CD14-positive monocyte (primary cell): ENCODE measurements around the gene TMEM101. TPM values are rescaled to one million over a fixed set of nuclear protein-coding genes. Genes with fewer than 3 reads are reported as not detected.
"Not testable (repeated sequence)": the region's sequence is repeated elsewhere in the genome, so short reads cannot be mapped to it uniquely, and the experiment has no call there.

ENCODE experiments used
- DNase-seq, 3 donors: peaks; one replicate each; pipeline ENCODE4 v3.0.0-alpha.2; 2011 to 2022
- H2AFZ ChIP-seq: 2 replicates; pipeline ENCODE4 v1.6.0; 2012; ENCODE audit warnings: mild to moderate bottlenecking, low read depth, low read length, inconsistent platforms; ENCODE audit not compliant: insufficient read depth, poor library complexity, severe bottlenecking
- H3K27ac ChIP-seq, 2 donors: 1 replicate in 1 of 2; 2 replicates in 1 of 2; pipeline ENCODE4 v1.5.1; 2012 to 2013; ENCODE audit warnings: low read length in 2 of 2, control low read depth in 1 of 2, inconsistent platforms in 1 of 2, low read depth in 1 of 2, mild to moderate bottlenecking in 1 of 2
- H3K27me3 ChIP-seq, 2 donors: one replicate each; pipeline versions ENCODE4 v1.6.0 to v1.6.1; 2011 to 2013; ENCODE audit warnings: low read length in 2 of 2; ENCODE audit not compliant: control insufficient read depth in 2 of 2, insufficient read depth in 2 of 2
- H3K36me3 ChIP-seq, 2 donors: replicated peaks in 1 of 2; 1 replicate in 1 of 2; 2 replicates in 1 of 2; pipeline versions ENCODE4 v1.5.1 to v1.6.1; 2012 to 2013; ENCODE audit warnings: low read length in 2 of 2, control low read depth in 1 of 2, inconsistent platforms in 1 of 2, mild to moderate bottlenecking in 1 of 2; ENCODE audit not compliant: insufficient read depth in 2 of 2, control insufficient read depth in 1 of 2
- H3K4me1 ChIP-seq, 2 donors: 1 replicate in 1 of 2; 2 replicates in 1 of 2; pipeline versions ENCODE4 v1.5.1 to v1.6.1; 2012 to 2013; ENCODE audit warnings: low read length in 2 of 2, control low read depth in 1 of 2, inconsistent platforms in 1 of 2, mild to moderate bottlenecking in 1 of 2, moderate library complexity in 1 of 2; ENCODE audit not compliant: insufficient read depth in 2 of 2, control insufficient read depth in 1 of 2
- H3K4me2 ChIP-seq: replicated peaks from 2 replicates; pipeline ENCODE3; 2012; ENCODE audit warnings: low read length, moderate library complexity, mild to moderate bottlenecking; ENCODE audit not compliant: poor library complexity, severe bottlenecking; ENCODE audit errors: extremely low read depth
- H3K4me3 ChIP-seq, 3 experiments: fragments of 200-600 bp in 1 of 3; sonication (generic) in 1 of 3; replicated peaks in 1 of 3; 1 replicate in 2 of 3; 2 replicates in 1 of 3; pipeline ENCODE4 v1.5.1; 2011 to 2013; ENCODE audit warnings: low read length in 3 of 3, mild to moderate bottlenecking in 3 of 3, control low read depth in 2 of 3, low read depth in 2 of 3, inconsistent platforms in 1 of 3, moderate library complexity in 1 of 3
- H3K79me2 ChIP-seq: 2 replicates; pipeline ENCODE4 v1.6.0; 2012; ENCODE audit warnings: mild to moderate bottlenecking, control low read depth, inconsistent platforms, low read length, moderate library complexity; ENCODE audit not compliant: insufficient read depth
- H3K9ac ChIP-seq: 2 replicates; pipeline ENCODE4 v1.6.0; 2017; ENCODE audit warnings: low read length, mild to moderate bottlenecking; ENCODE audit not compliant: insufficient read depth, poor library complexity, severe bottlenecking
- H3K9me3 ChIP-seq, 2 donors: replicated peaks in 1 of 2; 1 replicate in 1 of 2; 2 replicates in 1 of 2; pipeline versions ENCODE4 v1.5.1 to v1.6.1; 2012 to 2013; ENCODE audit warnings: low read length in 2 of 2, control low read depth in 1 of 2; ENCODE audit not compliant: control insufficient read depth in 1 of 2, insufficient read depth in 1 of 2
- H4K20me1 ChIP-seq: 2 replicates; pipeline ENCODE4 v1.6.0; 2012; ENCODE audit warnings: mild to moderate bottlenecking, low read length, control low read depth, moderate library complexity; ENCODE audit not compliant: insufficient read depth
- H3K27ac Mint-ChIP-seq, 7 donors: one replicate each; pipeline ENCODE4 v1.8.0; 2020; ENCODE audit warnings: mild to moderate bottlenecking in 7 of 7, mixed read lengths in 7 of 7, moderate library complexity in 6 of 7, inconsistent platforms in 2 of 7
- H3K27me3 Mint-ChIP-seq, 3 donors: one replicate each; pipeline ENCODE4 v1.8.0; 2021 to 2022; ENCODE audit warnings: low read depth in 3 of 3, mild to moderate bottlenecking in 3 of 3, mixed read lengths in 3 of 3, moderate library complexity in 3 of 3, inconsistent platforms in 1 of 3
- H3K36me3 Mint-ChIP-seq, 2 donors: one replicate each; pipeline ENCODE4 v1.8.0; 2020; ENCODE audit warnings: mixed read lengths in 2 of 2, inconsistent platforms in 1 of 2, mild to moderate bottlenecking in 1 of 2
- H3K4me1 Mint-ChIP-seq: one replicate; pipeline ENCODE4 v1.8.0; 2020; ENCODE audit warnings: mild to moderate bottlenecking, mixed read lengths
- H3K4me3 Mint-ChIP-seq, 2 donors: one replicate each; pipeline ENCODE4 v1.8.0; 2020; ENCODE audit warnings: mild to moderate bottlenecking in 2 of 2, mixed read lengths in 2 of 2, moderate library complexity in 1 of 2
- H3K9me3 Mint-ChIP-seq, 7 donors: one replicate each; pipeline ENCODE4 v1.8.0; 2020 to 2022; ENCODE audit warnings: mixed read lengths in 7 of 7, mild to moderate bottlenecking in 6 of 7, moderate library complexity in 6 of 7, inconsistent platforms in 2 of 7
- WGBS: methylation state at CpG from one replicate; pipeline ENCODE4 v1.1.5; 2013; ENCODE audit warnings: missing lambda C conversion rate; ENCODE audit not compliant: insufficient coverage; 5-methylcytosine and 5-hydroxymethylcytosine counted together
- intact Hi-C, 2 donors: fragments of 100-400 bp; cut with micrococcal nuclease; formaldehyde crosslinking; loops; one replicate each; pipeline versions ENCODE4 v1.15.0 to v1.15.1; 2023
- polyA plus RNA-seq, 3 donors: library from polyadenylated mRNA; depleted of rRNA in 1 of 3; unstranded in 2 of 3; stranded (reverse) in 1 of 3; fragments of 300-500 nt in 2 of 3; fragments of >200 nt in 1 of 3; fragmentation: Illumina TruSeq in 2 of 3; gene quantifications; 1 replicate in 2 of 3; 2 replicates in 1 of 3; pipeline ENCODE4 v1.2.3, GENCODE V29; 2012 to 2021
- TF ChIP-seq, protein P1 (sequence below): fragments of 200-600 bp; IDR thresholded peaks from one replicate; pipeline ENCODE4 v1.8.0; 2022; ENCODE audit warnings: antibody characterized with exemption, mild to moderate bottlenecking

The TMEM101 gene
- polyA plus RNA-seq, 3 donors = 17.3 to 41.4 (median 33.6) TPM

DNA sequence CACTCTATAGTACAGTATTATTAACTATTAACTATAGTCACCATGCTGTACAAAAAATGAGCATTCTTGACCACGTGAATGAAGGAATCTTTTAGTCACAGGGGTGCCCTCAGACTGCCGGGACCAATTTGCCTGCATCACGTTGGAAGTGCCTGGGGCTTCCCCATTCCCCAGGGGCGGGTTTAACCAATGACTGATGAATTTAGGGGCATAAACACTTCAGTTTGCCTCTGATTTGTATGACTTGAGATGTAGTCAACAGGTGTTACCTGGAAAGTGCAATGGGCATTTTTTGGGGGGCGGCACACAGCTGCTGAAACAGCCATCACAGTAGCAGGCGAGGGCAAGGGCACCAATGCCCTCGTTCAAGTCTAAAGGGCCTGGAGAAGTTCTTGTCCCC is 52.3 kb downstream of the TMEM101 start:
- H3K9me3 Mint-ChIP-seq = no peaks in the 10 kb centered on the region
- H4K20me1 ChIP-seq = no peaks in the 10 kb centered on the region
- H3K27ac ChIP-seq = no peak overlapping the region
- H3K9ac ChIP-seq = no peak overlapping the region
- H3K36me3 Mint-ChIP-seq = no peaks in the 10 kb centered on the region
- H3K79me2 ChIP-seq = no peaks in the 10 kb centered on the region
- intact Hi-C loops = no loop called here
- peaks cover 8 to 20% (median 14%) of the 10 kb centered on the region in 3 donors for H3K27me3 Mint-ChIP-seq
- TF ChIP-seq, protein P1, sequence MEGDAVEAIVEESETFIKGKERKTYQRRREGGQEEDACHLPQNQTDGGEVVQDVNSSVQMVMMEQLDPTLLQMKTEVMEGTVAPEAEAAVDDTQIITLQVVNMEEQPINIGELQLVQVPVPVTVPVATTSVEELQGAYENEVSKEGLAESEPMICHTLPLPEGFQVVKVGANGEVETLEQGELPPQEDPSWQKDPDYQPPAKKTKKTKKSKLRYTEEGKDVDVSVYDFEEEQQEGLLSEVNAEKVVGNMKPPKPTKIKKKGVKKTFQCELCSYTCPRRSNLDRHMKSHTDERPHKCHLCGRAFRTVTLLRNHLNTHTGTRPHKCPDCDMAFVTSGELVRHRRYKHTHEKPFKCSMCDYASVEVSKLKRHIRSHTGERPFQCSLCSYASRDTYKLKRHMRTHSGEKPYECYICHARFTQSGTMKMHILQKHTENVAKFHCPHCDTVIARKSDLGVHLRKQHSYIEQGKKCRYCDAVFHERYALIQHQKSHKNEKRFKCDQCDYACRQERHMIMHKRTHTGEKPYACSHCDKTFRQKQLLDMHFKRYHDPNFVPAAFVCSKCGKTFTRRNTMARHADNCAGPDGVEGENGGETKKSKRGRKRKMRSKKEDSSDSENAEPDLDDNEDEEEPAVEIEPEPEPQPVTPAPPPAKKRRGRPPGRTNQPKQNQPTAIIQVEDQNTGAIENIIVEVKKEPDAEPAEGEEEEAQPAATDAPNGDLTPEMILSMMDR = no peak
- no peak overlapping the region for H3K4me2 ChIP-seq
- no peaks in the 10 kb centered on the region for H3K4me1 ChIP-seq
- H3K4me3 ChIP-seq = no peak overlapping the region
- no peak overlapping the region for H2AFZ ChIP-seq
- H3K27ac Mint-ChIP-seq = no peak overlapping the region
- peaks cover 0 to 5% of the 10 kb centered on the region in 2 donors for H3K27me3 ChIP-seq
- peak overlapping the region in 1 of 2 donors; percentile 52 for H3K4me3 Mint-ChIP-seq
- DNase-seq = no peak
- no peaks in the 10 kb centered on the region for H3K36me3 ChIP-seq
- H3K4me1 Mint-ChIP-seq = no peaks in the 10 kb centered on the region
- no peaks in the 10 kb centered on the region for H3K9me3 ChIP-seq
- WGBS = 81% methylated on average over 4 of the region's 7 CpGs

- intact Hi-C loops = no loop called here
- no peaks in the 10 kb centered on the region for H3K9me3 Mint-ChIP-seq
Measured at GRCh38 chr17:43961954-43962353, 52.8 kb downstream of the TMEM101 start.

GRCh38 chr17:43961292-43961691 is 53.5 kb downstream of the TMEM101 start:
- H3K79me2 ChIP-seq, H3K36me3 Mint-ChIP-seq, H3K36me3 ChIP-seq, H3K9me3 Mint-ChIP-seq, H2AFZ ChIP-seq, H3K4me2 ChIP-seq, H3K9ac ChIP-seq, H3K4me1 Mint-ChIP-seq, H3K9me3 ChIP-seq, intact Hi-C loops, H3K4me3 Mint-ChIP-seq, H3K27me3 ChIP-seq, H3K4me1 ChIP-seq, H4K20me1 ChIP-seq, H3K27ac ChIP-seq, DNase-seq, H3K4me3 ChIP-seq: not testable (repeated sequence)
- WGBS = 94% methylated on average over 3 of the region's 6 CpGs
- H3K27me3 Mint-ChIP-seq = peaks cover 6 to 17% (median 14%) of the 10 kb centered on the region in 3 donors
- H3K27ac Mint-ChIP-seq = peak overlapping the region in 1 of 7 donors; percentile 76

More at GRCh38 chr17:43961954-43962353, 52.8 kb downstream of the TMEM101 start:
- no peak overlapping the region for H3K9ac ChIP-seq
- TF ChIP-seq, protein P1 = no peak
- Mint-ChIP-seq H3K27me3 (peaks cover 7 to 17% (median 14%) of the 10 kb centered on the region in 3 donors), H3K36me3 (no peaks in the 10 kb centered on the region), H3K27ac (no peak overlapping the region), H3K4me1 (no peaks in the 10 kb centered on the region), H3K4me3 (peak overlapping the region in 1 of 2 donors; percentile 32)
- no peak overlapping the region for H3K4me2 ChIP-seq
- no peaks in the 10 kb centered on the region for H3K79me2 ChIP-seq
- H3K4me3 ChIP-seq = no peak overlapping the region
- H2AFZ ChIP-seq = no peak overlapping the region
- WGBS = 86% methylated on average over 1 of the region's 2 CpGs
- DNase-seq = no peak
- no peaks in the 10 kb centered on the region for H4K20me1 ChIP-seq
- no peaks in the 10 kb centered on the region for H3K36me3 ChIP-seq
- no peaks in the 10 kb centered on the region for H3K4me1 ChIP-seq
- H3K9me3 ChIP-seq = no peaks in the 10 kb centered on the region
- H3K27ac ChIP-seq = no peak overlapping the region
- H3K27me3 ChIP-seq = peaks cover 0 to 5% of the 10 kb centered on the region in 2 donors
